Erythroblast (primary cell): ENCODE measurements around the gene PDS5B.

Experiments
- DNase-seq, 2 experiments: peaks; one replicate each; lab custom pipeline; 2025; lab: John Stamatoyannopoulos, UW
- GATA1 ChIP-seq: IDR thresholded peaks from 2 replicates; pipeline ENCODE4 v1.6.1; 2011; ENCODE audit warnings: low read depth, mild to moderate bottlenecking, control low read depth, low read length, moderate library complexity
- POLR2A ChIP-seq: IDR thresholded peaks from 2 replicates; pipeline ENCODE4 v1.6.1; 2011; ENCODE audit warnings: mild to moderate bottlenecking, low read length

PDS5B gene

DNA sequence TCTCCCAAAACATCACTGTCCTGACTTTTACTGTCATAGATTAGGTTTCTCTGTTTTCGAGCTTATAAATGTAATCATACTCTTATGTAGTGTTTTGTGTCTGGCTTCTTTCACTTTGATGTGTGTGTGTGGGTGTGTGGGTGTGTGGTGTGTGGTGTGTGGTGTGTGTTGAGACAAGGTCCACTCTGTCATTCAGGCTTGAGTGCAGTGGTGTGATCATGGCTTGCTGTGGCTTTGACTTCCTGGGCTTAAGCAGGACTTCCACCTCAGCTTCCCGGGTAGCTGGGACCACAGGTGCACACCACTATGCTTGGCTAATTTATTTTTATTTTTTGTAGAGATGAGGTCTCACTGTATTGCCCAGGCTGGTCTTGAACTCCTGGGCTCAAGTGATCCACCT lies 59.6 kb downstream of the PDS5B start:
- no peak for TF ChIP-seq POLR2A
- no peak for TF ChIP-seq GATA1
- no peak for DNase-seq

DNA sequence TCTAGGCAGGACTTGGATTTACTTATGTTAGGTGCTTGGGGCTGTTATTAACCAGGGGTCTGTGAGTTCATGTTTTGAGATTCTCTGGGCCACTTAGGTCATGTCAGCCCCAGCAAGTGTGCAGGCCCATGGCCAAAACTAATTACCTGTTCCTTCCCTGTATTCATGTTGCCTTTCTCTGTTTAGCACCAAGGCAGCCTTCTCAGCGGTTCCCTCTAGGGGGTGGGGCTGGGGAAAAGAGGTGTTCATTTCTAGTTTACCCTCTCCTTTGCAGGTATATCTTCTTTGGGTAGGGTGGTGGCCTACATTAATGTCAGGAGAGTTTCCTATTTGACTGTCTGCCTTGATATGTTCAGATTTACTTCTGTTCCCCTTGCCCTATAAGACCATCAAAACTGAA lies 61.7 kb downstream of the PDS5B start:
- no peak for TF ChIP-seq POLR2A
- no peak for TF ChIP-seq GATA1
- DNase-seq: no peak

DNA sequence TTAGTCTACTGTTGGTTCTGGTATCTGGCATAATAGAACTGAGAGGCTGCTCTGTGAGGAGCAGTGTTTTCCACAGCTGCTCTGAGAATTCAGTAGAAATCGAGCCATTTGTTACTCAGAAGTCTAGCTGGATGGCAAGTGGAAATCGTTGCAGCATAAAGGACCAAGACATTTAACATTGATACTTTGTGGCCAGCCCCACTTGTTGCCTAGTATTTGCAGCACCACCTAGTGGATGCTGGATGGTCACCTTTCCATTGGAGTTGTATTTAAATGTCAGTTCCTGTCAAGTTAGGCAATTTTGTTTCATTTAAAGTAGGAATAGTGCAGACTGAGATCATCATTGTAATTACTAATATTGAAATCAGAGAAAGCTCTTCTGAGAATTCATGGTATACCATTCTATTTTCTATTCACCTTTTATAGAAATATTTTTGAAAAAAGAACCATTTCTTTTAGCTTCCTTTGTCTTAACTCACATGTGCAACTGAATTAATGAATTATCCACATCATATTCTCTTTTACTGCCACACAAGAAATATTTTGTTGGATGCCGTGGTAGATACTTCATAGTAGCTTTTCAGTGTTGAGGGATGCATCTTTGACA lies 64.6 kb downstream of the PDS5B start:
- TF ChIP-seq GATA1 (no peak), POLR2A (no peak)
- peak; percentile 77 to 82 for DNase-seq

DNA sequence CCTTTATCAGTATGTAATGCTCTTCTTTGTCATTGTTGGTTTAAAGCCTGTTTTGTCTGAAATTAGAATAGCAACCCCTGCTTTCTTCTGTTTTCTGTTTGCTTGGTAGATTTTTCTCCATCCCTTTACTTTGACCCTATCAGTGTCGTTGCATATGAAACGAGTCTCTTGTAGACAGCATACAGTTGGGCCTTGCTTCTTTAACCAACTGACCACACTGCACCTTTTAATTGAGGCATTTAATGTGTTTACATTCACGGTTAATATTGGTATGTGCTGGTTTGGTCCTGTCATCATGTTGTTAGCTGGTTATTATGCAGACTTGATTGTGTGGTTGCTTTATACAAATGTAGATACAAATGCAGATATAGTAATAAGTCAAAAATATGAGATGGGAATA lies 71.1 kb downstream of the PDS5B start:
- TF ChIP-seq POLR2A (no peak), GATA1 (no peak)

DNA sequence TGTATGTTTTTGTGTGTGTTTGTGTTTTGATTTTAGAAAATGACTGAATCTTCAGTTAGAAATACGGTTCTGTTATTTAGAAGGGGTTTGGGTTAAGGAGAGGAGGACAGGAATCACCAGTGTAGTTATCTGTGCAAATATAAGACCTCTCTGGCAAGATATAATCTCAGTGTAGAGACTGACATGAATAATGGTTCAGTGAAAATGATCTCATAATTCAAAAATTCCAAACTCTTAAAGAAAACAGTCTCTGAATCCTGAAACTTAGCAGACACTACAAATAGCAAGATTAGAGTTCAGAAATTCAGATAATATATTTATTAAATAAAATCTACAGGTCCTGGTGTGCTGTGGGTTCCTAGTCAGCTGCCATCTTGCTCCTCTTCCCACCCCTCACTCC lies 73.5 kb downstream of the PDS5B start:
- TF ChIP-seq GATA1 (no peak), POLR2A (no peak)
- DNase-seq: no peak

More for the DNA sequence above, 71.1 kb downstream of the PDS5B start:
- no peak for DNase-seq

DNA sequence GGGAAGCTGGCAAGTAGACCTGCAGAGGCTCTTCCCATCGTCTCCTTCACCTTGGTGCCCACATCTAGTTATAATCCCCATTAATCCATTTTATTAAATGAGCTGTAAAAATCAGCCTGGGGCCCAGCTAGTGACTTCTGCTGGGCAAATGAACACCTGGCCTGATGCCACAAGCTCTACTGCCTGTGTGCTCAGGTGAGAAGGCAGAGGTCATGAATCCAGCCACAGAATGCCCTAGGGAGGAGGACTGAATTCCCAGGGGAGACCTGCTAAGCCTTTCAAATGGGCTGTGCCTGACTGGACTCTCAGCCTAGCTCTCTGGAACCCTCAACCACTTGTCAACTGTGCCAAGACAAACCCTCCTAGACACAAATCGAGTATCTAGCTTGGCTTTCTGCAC lies 74.0 kb downstream of the PDS5B start:
- no peak for DNase-seq
- TF ChIP-seq POLR2A: no peak
- no peak for TF ChIP-seq GATA1

DNA sequence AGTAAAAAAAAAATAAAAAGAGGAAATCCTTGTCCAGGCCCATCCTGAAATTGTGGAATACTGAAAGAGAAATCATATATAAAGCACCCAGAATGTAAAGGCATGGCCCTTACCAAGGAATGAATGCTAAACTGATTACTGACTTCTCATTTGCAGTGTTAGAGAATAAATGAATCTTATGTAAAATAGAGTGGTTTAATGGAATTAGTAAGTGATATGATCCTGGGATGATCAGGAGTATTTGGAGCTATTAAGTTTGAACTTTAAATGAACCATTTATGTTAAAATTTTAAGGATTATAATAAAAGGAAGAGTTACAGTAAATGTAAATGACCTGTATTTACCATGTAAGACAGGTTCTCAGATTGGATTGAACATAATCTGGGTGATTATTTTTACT lies 75.4 kb downstream of the PDS5B start:
- DNase-seq: no peak
- TF ChIP-seq GATA1 (no peak), POLR2A (no peak)

DNA sequence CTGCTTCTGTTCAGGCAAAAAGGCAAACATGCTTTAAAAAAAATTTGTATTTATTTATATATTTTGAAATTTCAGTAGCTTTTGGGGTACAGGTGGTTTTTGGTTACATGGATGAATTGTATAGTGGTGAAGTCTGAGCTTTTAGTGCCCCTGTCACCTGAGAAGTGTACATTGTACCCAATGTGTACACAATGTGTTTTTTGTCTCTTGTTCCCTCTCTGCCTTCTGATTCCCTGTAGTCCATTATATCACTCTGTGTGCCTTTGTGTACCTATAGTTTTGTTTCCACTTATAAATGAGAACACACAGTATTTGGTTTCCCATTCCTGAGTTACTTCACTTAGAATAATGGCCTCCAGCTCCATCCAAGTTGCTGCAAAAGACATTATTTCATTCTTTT lies 77.4 kb downstream of the PDS5B start:
- TF ChIP-seq GATA1: no peak
- TF ChIP-seq POLR2A: no peak
- no peak for DNase-seq

DNA sequence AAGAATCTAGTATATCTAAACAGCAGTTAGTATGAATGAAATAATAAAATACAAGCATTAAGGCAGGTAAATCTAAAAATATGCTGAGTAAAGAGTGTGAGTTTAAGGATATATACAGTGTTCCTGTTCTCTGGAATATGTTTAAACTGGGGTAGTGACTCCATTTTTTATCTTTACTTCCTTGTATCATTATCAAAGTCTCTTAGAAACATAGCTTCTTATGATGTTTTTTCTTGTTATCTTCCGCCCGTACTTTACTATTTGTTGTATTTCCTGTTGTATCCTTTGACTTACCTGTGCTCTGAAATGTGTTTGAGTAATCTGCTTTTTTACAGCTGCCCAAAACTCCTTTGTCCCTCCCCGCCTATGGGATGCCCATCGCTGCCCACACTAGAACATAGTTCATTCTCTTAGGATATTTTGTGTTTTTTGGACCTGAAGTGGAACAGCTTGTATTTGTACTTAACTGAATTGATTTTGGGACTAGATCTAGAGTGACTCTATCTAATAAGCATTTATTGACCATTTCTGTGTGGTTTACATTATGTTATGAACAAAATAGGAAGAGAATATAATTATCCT lies 80.8 kb downstream of the PDS5B start:
- DNase-seq: no peak

DNA sequence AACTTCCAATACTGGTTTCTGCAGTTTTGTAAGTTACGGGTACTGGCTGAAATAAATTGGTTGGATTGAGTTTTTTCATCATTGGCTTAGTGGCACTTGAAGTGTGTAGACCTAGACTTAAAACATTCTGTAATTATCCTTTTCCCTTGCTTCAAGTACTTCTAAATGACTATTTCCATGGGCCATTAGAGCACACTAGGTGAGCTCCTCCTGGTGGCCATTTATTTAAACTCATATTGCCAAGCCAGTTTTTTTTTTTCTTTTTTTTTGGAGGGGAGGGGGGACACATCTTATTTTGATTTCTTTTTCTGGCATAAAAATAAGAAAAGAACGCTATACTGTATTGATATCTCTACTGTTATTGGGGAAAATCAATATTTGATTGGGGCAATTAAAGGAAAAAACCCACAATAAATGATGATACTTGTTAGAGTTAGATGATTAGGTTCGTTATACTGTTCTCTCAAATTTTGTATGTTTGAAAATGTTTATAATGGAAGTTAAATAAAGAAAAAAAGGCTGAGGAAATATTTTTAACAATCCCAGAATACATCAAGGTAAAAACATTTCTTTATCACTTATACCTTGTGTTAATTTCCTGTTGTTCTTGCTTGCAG lies 82.9 kb downstream of the PDS5B start:
- DNase-seq: peak; percentile 69 to 77
- TF ChIP-seq POLR2A: no peak
- no peak for TF ChIP-seq GATA1

More for the DNA sequence above, 80.8 kb downstream of the PDS5B start:
- TF ChIP-seq GATA1 (no peak), POLR2A (no peak)

DNA sequence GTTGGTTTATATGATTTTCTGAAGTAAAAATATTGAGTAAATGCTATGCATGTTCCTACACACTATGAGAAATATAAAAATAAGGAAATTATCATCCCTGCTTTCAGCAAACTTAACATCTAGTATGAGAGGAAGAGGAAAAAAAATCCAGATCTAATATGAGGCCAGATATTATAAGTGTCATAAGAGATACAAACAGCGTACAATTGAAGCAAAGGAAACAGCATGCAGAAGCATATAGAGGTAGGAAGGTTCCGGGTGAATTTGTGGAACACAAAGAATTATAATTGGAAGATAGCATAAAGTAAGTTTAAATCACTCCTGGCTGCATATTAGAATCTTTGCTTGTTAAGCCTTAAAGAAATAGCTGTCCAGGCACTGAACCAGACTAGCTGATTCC lies 88.3 kb downstream of the PDS5B start:
- no peak for DNase-seq
- no peak for TF ChIP-seq POLR2A
- no peak for TF ChIP-seq GATA1

DNA sequence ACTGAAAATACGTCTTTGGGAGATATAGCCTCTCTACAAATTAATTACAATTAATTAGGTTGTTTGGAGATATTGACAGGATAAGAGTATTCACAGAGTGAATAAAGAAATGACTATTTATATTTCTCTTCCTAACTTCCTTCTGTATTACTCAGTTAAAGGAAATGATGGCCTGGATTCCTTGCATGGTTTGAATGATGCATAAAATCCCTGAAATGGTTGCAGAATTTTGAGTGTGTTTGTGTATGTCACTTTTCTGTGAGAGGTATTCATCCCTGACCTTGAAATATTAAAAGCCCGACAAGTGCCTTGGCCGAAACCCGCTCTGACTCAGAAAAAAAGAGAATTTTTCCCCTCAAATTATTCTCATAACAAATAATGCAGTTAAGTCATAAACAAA lies 90.0 kb downstream of the PDS5B start:
- DNase-seq: no peak
- TF ChIP-seq POLR2A (no peak), GATA1 (no peak)

DNA sequence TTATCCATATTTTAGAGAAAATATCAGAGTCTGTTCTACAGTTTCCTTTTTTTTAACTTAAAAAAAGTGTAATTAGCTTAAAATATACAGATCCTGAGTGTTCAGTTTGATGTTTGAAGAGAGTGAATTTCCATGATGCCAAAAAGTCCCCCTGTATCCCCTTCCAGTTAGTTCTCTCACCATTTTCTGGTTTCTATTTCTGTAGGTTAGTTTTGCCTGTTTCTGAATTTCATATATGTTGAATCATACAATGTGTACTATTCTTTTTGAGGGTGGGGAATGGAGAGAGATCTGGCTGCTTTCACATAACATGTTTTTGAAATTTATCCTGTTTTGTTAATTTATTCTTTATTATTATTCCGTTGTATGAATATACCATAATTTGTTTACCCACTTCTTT lies 95.9 kb downstream of the PDS5B start:
- no peak for DNase-seq

DNA sequence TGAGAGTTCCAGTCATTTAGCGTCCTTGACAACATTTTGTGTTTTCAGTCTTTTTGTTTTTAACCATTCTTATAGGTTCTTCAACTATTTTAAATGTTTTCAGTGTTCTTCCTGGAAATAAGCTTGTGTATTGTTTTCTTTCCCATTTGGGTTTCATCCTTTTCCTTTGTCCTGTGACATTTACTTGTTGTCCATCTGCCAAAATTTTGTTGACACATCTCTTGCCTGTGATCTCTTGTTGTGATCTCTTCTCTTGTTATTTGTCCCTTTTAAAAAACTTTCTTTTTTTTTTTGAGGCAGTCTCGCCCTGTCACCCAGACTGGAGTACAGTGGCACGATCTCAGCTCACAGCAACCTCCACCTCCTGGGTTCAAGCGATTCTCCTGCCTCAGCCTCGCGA lies 96.5 kb downstream of the PDS5B start:
- TF ChIP-seq GATA1 (no peak), POLR2A (no peak)
- DNase-seq: no peak

More for the DNA sequence above, 95.9 kb downstream of the PDS5B start:
- TF ChIP-seq POLR2A: no peak
- no peak for TF ChIP-seq GATA1
